Renal pelvis (tissue), 12 donors: ENCODE data around the gene MT3. TPM values are rescaled to one million over a fixed set of nuclear protein-coding genes. Genes with fewer than 3 reads are reported as not detected.
A peak's percentile ranks its signal among the peaks of the same experiment; 100 is the strongest.

Experiments
- DNase-seq: peaks from one replicate; pipeline ENCODE4 v3.0.0-alpha.2; 2013
- long read RNA-seq, 16 experiments: transcript quantifications; one replicate each; lab custom pipeline, GENCODE V29; 2026
- polyA plus RNA-seq, 3 donors: library from polyadenylated mRNA; unstranded; fragments of 120-200 nt; gene quantifications; one replicate each; pipeline ENCODE4 v1.2.1, GENCODE V29; 2013; ENCODE audit not compliant: insufficient read length in 3 of 3

MT3 gene
- 1 to 10 TPM in 2 of 3 donors, not detected in 1; 1.9 to 2.5 TPM for polyA plus RNA-seq
- long read RNA-seq, donor 1, partial matches to known transcripts: 0 of 2 reads
- long read RNA-seq, donor 1, other reads (novel, unspliced or antisense): 0 of 2 reads
- long read RNA-seq, donor 2, partial matches to known transcripts: 0 of 1 reads
- long read RNA-seq, donor 2, other reads (novel, unspliced or antisense): 0 of 1 reads
- long read RNA-seq, donor 3, partial matches to known transcripts: 0 of 4 reads
- long read RNA-seq, donor 3, other reads (novel, unspliced or antisense): 0 of 4 reads
- long read RNA-seq, donor 4, partial matches to known transcripts: 0 of 3 reads
- long read RNA-seq, donor 4, other reads (novel, unspliced or antisense): 0 of 3 reads
- long read RNA-seq, donor 5, partial matches to known transcripts: 0 of 1 reads
- long read RNA-seq, donor 5, other reads (novel, unspliced or antisense): 0 of 1 reads
- long read RNA-seq, donor 6, partial matches to known transcripts: 0 of 2 reads
- long read RNA-seq, donor 6, other reads (novel, unspliced or antisense): 0 of 2 reads
- long read RNA-seq, donor 7, partial matches to known transcripts: 0 of 1 reads
- long read RNA-seq, donor 7, other reads (novel, unspliced or antisense): 0 of 1 reads
- long read RNA-seq, donor 8: 0 reads
- long read RNA-seq, donor 9, partial matches to known transcripts: 0 of 2 reads
- long read RNA-seq, donor 9, other reads (novel, unspliced or antisense): 0 of 2 reads
- long read RNA-seq, donor 10, partial matches to known transcripts: 0 of 1 reads
- long read RNA-seq, donor 10, other reads (novel, unspliced or antisense): 0 of 1 reads
- long read RNA-seq, donor 11, partial matches to known transcripts: 0 of 1 reads
- long read RNA-seq, donor 11, other reads (novel, unspliced or antisense): 0 of 1 reads
- long read RNA-seq, donor 12, partial matches to known transcripts: 0 of 1 reads
- long read RNA-seq, donor 12, other reads (novel, unspliced or antisense): 0 of 1 reads
- long read RNA-seq, donor 13, partial matches to known transcripts: 0 of 2 reads
- long read RNA-seq, donor 13, other reads (novel, unspliced or antisense): 0 of 2 reads
- long read RNA-seq, donor 14: 0 reads
- long read RNA-seq, donor 15: 0 reads
- long read RNA-seq, donor 16, partial matches to known transcripts: 0 of 3 reads
- long read RNA-seq, donor 16, other reads (novel, unspliced or antisense): 0 of 3 reads

- DNase-seq: peak; percentile 31
Observed at GRCh38 chr16:56589141-56590039, at the start of gene MT3. Gene MT3, plus strand, starts transcription at chr16:56589528. Its CDS starts 63 bp downstream, at chr16:56589591.

GRCh38 chr16:56539656-56540055 lies 49.7 kb upstream of the MT3 start:
- no peak for DNase-seq

- DNase-seq: no peak
Observed at GRCh38 chr16:56542039-56542438, 47.3 kb upstream of the MT3 start.

- DNase-seq: no peak
Observed at GRCh38 chr16:56547120-56547948, 42.0 kb upstream of the MT3 start.

GRCh38 chr16:56547949-56548567 lies 41.3 kb upstream of the MT3 start:
- DNase-seq: no peak

GRCh38 chr16:56549161-56549560 lies 40.2 kb upstream of the MT3 start:
- DNase-seq: no peak

GRCh38 chr16:56549744-56550385 lies 39.5 kb upstream of the MT3 start:
- no peak for DNase-seq

GRCh38 chr16:56551796-56552738 lies 37.3 kb upstream of the MT3 start:
- peak; percentile 27 for DNase-seq

GRCh38 chr16:56554441-56554840 lies 34.9 kb upstream of the MT3 start:
- DNase-seq: no peak

- DNase-seq: no peak
Observed at GRCh38 chr16:56558024-56558747, 31.1 kb upstream of the MT3 start.

- DNase-seq: no peak
Observed at GRCh38 chr16:56559109-56559508, 30.2 kb upstream of the MT3 start.

- DNase-seq: no peak
Observed at GRCh38 chr16:56560447-56560846, 28.9 kb upstream of the MT3 start.

- DNase-seq: no peak
Observed at GRCh38 chr16:56561126-56561525, 28.2 kb upstream of the MT3 start.

- DNase-seq: no peak
Observed at GRCh38 chr16:56564793-56565477, 24.4 kb upstream of the MT3 start, which contains the start of gene MT4. Gene MT4, plus strand, starts transcription at chr16:56565073. Its CDS starts 56 bp downstream, at chr16:56565129.

GRCh38 chr16:56569971-56570370 lies 19.4 kb upstream of the MT3 start:
- no peak for DNase-seq

- no peak for DNase-seq
Observed at GRCh38 chr16:56571525-56571924, 17.8 kb upstream of the MT3 start.
